ENCODE results near the gene TAC1. TPM values are rescaled to one million over a fixed set of nuclear protein-coding genes. Genes with fewer than 3 reads are reported as not detected.

TAC1 gene
- total and polyA plus RNA-seq, 2 donors (not counting 3 experiments of a cell fraction or from before 2014, with no cell fraction given), result not detected

GRCh38 chr7:97694355-97694754, 37.5 kb upstream of the TAC1 start:
- no peak overlapping the region for H3K27ac ChIP-seq (ENCODE audit: insufficient read depth, low read depth, low read length)
- no peak overlapping the region for H2AFZ ChIP-seq (ENCODE audit: low read depth, low read length)
- H4K20me1 ChIP-seq (replicated peaks; ENCODE audit: control insufficient read depth, extremely low read depth, insufficient read depth, low read length), result no peaks in the 10 kb centered on the region
- no peak overlapping the region for H3K9ac ChIP-seq (replicated peaks; ENCODE audit: extremely low read depth, insufficient read depth, low read length)
- dilution Hi-C loops (cut with MboI; ENCODE audit: extremely low pct_ligation_motif_present, low sequenced_read_pairs), result no loop called here
- FAIRE-seq (no peak), DNase-seq (ENCODE audit: low read depth, low spot score) (no peak)
- peaks cover 2% of the 10 kb centered on the region for H3K9me3 ChIP-seq (replicated peaks; ENCODE audit: control insufficient read depth, insufficient read depth, low read length)
- H3K9me1 ChIP-seq (replicated peaks; ENCODE audit: control insufficient read depth, extremely low read depth, insufficient read depth, low read length), result no peaks in the 10 kb centered on the region
- H3K4me3 ChIP-seq (replicated peaks in 1 of 3; ENCODE audit: insufficient read depth in 1 of 3, low read depth in 1 of 3, low read length in 3 of 3), result no peak overlapping the region
- BruUV-seq (replicated peaks), result no TSS peak
- TF ChIP-seq EZH2 (IDR thresholded peaks at IDR 0.05; ENCODE audit: borderline replicate concordance, low read depth, low read length, severe bottlenecking), result no peak
- TF ChIP-seq CTCF (IDR thresholded peaks at IDR 0.05; ENCODE audit: extremely low read depth in 1 of 2, insufficient read depth in 1 of 2, low read depth in 1 of 2, low read length in 2 of 2), result no peak
- TF ChIP-seq MAX (IDR thresholded peaks at IDR 0.05; ENCODE audit: insufficient read depth, insufficient read length), result no peak
- TF ChIP-seq GATA2 (IDR thresholded peaks at IDR 0.05; ENCODE audit: insufficient read depth, insufficient read length, low read depth, low read length), result no peak
- TF ChIP-seq MYC (IDR thresholded peaks at IDR 0.05; ENCODE audit: low read depth, low read length), result no peak
- TF ChIP-seq POLR2AphosphoS5 (IDR thresholded peaks at IDR 0.05; ENCODE audit: insufficient read depth, low read depth, low read length), result no peak
- TF ChIP-seq POLR2A (IDR thresholded peaks at IDR 0.05; ENCODE audit: low read depth, low read length), result no peak
- TF ChIP-seq JUN (IDR thresholded peaks at IDR 0.05; ENCODE audit: borderline replicate concordance, insufficient read depth, insufficient read length, low read depth), result no peak
- TF ChIP-seq FOS (IDR thresholded peaks at IDR 0.05; ENCODE audit: borderline replicate concordance, insufficient read depth, low read length), result no peak
- no peaks in the 10 kb centered on the region for H3K27me3 ChIP-seq (ENCODE audit: control insufficient read depth in 2 of 2, insufficient read depth in 2 of 2, low read length in 2 of 2)
- ChIA-PET POLR2A (no interaction called here), CTCF (no interaction called here)
- H3K4me1 ChIP-seq (ENCODE audit: control insufficient read depth, extremely low read depth, insufficient read depth, low read length), result no peaks in the 10 kb centered on the region
- H3K36me3 ChIP-seq (ENCODE audit: control insufficient read depth in 2 of 2, extremely low read depth in 1 of 2, insufficient read depth in 2 of 2, low read length in 2 of 2), result no peaks in the 10 kb centered on the region
- intact Hi-C loops (cut with micrococcal nuclease), result no loop called here
- no peaks in the 10 kb centered on the region for H3K79me2 ChIP-seq (ENCODE audit: control insufficient read depth, insufficient read depth, low read length)
- no peak overlapping the region for H3K4me2 ChIP-seq (ENCODE audit: insufficient read depth, low read length)

Data from endothelial cell of umbilical vein (primary cell).